GM20000 (cell line): ENCODE results near the gene ACSL5.
"Not testable (repeated sequence)": the region's sequence is repeated elsewhere in the genome, so short reads cannot be mapped to it uniquely, and the experiment has no call there.

ENCODE experiments used
- DNase-seq: peaks from one replicate; pipeline ENCODE4 v3.0.0; 2012; ENCODE audit warnings: low spot score
- TF ChIP-seq, protein P1 (sequence below): IDR thresholded peaks from 2 replicates; pipeline ENCODE4 v1.5.1; 2012; ENCODE audit warnings: mild to moderate bottlenecking, control low read depth; ENCODE audit errors: extremely low read depth, missing control alignments

ACSL5 gene

DNA sequence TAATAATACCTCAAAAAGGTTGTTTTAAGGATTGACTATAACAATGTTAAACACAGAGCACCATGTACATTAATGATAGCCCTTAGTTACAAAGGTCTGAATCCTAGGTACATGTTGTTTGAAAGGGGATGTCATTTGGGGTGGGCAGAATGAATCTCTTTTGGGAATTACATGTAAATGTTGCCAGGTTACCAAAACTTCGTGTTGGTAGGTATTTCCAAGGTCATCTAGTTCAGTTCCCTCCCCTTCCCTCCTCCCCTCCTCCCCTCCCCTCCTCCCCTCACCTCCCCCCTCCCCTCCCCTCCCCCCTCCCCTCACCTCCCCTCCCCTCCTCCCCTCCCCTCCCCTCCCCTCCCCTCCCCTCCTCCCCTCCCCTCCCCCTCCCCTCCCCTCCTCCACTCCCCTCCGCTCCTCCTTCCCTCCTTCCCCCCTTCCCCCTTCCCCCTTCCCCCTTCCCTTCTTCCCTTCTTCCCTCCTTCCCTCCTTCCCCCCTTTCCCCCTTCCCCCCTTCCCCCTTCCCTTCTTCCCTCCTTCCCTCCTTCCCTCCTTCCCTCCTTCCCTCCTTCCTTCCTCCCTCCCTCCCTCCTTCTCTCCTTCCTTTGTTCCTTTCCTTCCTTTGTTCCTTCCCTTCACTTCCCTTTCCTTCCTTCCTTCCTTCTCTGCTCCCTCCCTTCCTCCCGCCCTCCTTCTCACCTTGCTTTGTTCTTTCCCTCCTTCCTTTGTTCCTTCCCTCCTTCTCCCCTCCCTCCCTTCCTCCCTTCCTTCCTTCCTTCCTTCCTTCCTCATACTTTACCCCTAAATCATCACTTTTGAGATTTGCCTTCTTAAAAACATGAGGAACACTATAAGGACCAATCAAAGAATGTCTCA, 81.2 kb downstream of the ACSL5 start:
- no peak for DNase-seq
- TF ChIP-seq, protein P1, sequence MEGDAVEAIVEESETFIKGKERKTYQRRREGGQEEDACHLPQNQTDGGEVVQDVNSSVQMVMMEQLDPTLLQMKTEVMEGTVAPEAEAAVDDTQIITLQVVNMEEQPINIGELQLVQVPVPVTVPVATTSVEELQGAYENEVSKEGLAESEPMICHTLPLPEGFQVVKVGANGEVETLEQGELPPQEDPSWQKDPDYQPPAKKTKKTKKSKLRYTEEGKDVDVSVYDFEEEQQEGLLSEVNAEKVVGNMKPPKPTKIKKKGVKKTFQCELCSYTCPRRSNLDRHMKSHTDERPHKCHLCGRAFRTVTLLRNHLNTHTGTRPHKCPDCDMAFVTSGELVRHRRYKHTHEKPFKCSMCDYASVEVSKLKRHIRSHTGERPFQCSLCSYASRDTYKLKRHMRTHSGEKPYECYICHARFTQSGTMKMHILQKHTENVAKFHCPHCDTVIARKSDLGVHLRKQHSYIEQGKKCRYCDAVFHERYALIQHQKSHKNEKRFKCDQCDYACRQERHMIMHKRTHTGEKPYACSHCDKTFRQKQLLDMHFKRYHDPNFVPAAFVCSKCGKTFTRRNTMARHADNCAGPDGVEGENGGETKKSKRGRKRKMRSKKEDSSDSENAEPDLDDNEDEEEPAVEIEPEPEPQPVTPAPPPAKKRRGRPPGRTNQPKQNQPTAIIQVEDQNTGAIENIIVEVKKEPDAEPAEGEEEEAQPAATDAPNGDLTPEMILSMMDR = no peak

DNA sequence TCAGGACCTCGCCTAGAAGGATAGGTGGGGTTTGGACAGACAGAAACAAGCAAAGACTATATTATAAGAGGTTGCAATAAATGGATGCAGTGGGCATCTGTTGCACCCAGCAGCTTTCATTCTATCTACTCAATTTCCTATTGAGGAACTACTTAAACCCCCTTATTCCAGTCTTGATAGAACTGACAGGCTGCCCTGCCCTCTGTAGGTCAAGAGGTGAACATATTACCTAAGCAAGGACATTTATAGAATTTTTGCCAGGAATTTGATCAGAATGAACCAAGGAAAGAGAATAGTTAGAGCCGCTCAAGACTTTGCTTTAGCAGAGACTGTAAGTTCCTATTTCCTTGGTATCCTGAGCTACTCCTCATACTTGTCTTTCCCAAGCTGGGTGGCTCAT, 82.6 kb downstream of the ACSL5 start:
- no peak for DNase-seq
- TF ChIP-seq, protein P1 = no peak

DNA sequence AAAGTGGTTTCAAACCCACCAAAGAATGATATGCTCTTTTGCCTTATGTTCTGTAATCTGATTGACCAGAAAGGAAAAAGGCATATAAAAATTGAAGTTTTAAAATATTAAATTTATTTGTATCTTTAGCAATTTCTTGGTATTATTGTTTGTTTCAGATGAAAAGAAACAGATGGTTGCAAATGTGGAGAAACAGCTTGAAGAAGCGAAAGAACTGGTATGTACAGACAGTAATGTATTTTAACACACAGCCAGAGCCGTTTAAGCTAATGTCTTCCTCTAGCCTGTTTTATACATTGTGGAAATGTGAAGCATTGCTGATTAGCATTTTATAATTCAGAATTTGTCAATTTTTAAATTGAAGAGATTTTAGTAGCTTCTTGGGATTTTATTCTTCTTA, 86.5 kb downstream of the ACSL5 start:
- TF ChIP-seq, protein P1 = no peak
- no peak for DNase-seq

DNA sequence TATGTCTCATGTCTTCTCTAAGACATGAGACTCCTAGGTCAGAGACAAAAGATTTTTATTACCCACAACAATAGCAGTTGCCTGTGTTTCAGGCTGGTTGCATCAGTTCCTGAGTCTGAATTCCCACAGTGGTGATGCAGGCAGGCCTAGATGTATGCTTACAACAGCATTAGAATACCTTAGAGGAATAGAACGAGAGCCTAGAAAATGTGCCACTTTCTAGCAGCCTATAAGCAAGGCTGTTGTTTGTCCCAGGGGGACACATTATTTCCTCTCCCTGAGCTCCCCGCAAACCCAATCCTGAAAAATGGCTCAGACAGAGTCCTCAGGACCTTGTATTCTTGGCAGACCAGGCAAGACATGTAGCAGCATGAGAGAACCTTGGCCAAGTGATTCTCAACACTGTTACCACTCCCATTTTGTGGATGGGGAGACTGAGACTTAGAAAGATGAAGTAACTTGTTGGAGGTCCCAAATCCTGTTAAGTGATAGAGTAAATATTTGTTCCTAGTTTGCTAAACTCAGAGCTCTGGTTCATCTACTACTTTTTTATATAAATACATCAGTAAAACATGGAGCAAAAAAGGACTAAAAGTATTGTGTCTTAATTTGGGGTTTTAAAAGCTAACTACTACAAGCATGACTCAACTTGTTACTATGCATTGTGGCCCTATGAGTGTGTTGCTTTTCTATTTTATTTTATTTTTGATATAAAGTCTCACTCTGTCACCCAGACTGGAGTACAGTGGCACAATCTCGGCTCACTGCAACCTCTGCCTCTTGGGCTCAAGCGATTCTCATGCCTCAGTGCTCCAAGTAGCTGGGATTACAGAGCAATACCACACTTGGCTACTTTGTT, 87.3 kb downstream of the ACSL5 start:
- TF ChIP-seq, protein P1 = no peak
- no peak for DNase-seq

DNA sequence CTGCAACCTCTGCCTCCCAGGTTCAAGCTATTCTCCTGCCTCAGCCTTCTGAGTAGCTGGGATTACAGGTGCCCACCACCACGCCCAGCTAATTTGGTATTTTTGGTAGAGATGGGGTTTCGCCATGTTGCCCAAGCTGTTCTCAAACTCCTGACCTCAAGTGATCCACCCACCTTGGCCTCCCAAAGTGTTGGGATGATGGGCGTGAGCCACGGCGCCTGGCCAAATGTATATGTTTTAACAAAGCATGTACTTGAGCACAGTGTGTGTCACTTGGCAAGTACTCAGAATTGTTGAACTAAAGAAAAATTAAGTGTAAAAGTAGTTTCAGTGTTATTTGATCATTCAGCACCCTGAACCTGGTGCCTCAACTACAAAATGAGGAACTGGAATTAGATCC, 90.2 kb downstream of the ACSL5 start:
- DNase-seq = not testable (repeated sequence)

DNA sequence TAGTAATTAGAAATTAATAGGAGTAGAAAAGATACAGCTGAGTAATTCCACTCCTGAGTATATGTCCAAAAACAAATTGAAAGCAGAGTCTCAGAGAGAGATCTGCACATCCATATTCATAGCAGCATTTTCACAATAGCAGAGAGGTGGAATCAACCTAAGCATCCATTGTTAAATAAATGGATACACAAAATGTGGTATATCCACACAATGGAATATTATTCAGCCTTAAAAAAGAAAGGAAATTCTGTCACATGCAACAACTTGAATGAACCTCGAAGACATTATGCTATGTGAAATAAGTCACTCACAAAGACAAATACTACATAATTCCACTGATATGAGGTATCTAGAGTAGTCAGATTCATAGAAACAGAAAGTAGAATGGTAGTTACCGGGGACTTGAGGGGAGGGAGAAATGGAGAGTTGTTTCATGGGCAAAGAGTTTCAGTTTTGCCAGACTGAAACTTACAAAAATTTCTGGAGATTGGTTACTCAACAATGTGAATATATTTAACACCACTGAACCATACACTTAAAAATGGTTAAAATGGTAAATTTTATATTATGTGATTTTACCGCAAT, 91.5 kb downstream of the ACSL5 start:
- DNase-seq = no peak
- TF ChIP-seq, protein P1 = no peak

DNA sequence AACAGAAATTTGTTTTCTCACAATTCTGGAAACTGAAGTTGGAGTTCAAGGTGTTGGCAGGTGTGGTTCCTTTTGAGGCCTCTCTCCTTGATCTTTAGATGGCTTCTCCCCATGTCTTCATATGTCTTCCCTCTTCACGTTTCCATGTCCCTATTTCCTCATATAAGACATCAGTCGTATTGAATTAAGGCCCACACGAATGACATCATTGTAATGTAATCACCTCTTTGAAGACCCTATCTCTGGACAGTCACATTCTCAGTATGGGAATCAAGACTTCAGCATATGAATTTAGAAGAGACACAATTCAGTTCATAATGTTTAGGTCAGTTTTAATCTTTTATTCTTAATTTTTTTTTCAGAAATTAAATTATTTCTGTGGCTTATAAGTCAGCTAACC, 92.9 kb downstream of the ACSL5 start:
- TF ChIP-seq, protein P1 = no peak

More for the DNA sequence above, 92.9 kb downstream of the ACSL5 start:
- no peak for DNase-seq
